ENCODE results near the gene FAM171A1.

FAM171A1 gene

GRCh38 chr10:15373199-15373598 lies 2.1 kb upstream of the FAM171A1 start:
- no peak for DNase-seq

- peak in 2 of 5 experiments; percentile 6 to 8 for DNase-seq
Observed at GRCh38 chr10:15370212-15370855, 755 bp downstream of the FAM171A1 start.

- no peak for DNase-seq
Observed at GRCh38 chr10:15369256-15370211, 1.6 kb downstream of the FAM171A1 start.

- no peak for DNase-seq
Observed at GRCh38 chr10:15368101-15368855, 2.8 kb downstream of the FAM171A1 start.

- DNase-seq: no peak
Observed at GRCh38 chr10:15367296-15368085, 3.6 kb downstream of the FAM171A1 start.

- no peak for DNase-seq
Observed at GRCh38 chr10:15365692-15366091, 5.4 kb downstream of the FAM171A1 start.

GRCh38 chr10:15364001-15364400 lies 7.1 kb downstream of the FAM171A1 start:
- DNase-seq: no peak

- no peak for DNase-seq
Observed at GRCh38 chr10:15363031-15363430, 8.1 kb downstream of the FAM171A1 start.

GRCh38 chr10:15361131-15361530 lies 10.0 kb downstream of the FAM171A1 start:
- peak in 1 of 5 experiments; percentile 72 for DNase-seq

- peak in 1 of 5 experiments; percentile 76 for DNase-seq
Observed at GRCh38 chr10:15360566-15360965, 10.5 kb downstream of the FAM171A1 start.

- DNase-seq: no peak
Observed at GRCh38 chr10:15353471-15354017, 17.5 kb downstream of the FAM171A1 start.

GRCh38 chr10:15352836-15353235 lies 18.3 kb downstream of the FAM171A1 start:
- no peak for DNase-seq

GRCh38 chr10:15352201-15352600 lies 18.9 kb downstream of the FAM171A1 start:
- no peak for DNase-seq

- peak in 1 of 5 experiments; percentile 48 for DNase-seq
Observed at GRCh38 chr10:15351099-15351820, 19.8 kb downstream of the FAM171A1 start.

- no peak for DNase-seq
Observed at GRCh38 chr10:15349112-15349511, 22.0 kb downstream of the FAM171A1 start.

GRCh38 chr10:15348579-15348978 lies 22.5 kb downstream of the FAM171A1 start:
- DNase-seq: no peak

- no peak for DNase-seq
Observed at GRCh38 chr10:15347150-15347549, 23.9 kb downstream of the FAM171A1 start.

GRCh38 chr10:15346440-15347141 lies 24.5 kb downstream of the FAM171A1 start:
- no peak for DNase-seq

GRCh38 chr10:15345450-15345849 lies 25.6 kb downstream of the FAM171A1 start:
- DNase-seq: no peak

- DNase-seq: no peak
Observed at GRCh38 chr10:15344876-15345285, 26.2 kb downstream of the FAM171A1 start.
